ENCODE data around the gene ZSCAN5C.

The ZSCAN5C gene

DNA sequence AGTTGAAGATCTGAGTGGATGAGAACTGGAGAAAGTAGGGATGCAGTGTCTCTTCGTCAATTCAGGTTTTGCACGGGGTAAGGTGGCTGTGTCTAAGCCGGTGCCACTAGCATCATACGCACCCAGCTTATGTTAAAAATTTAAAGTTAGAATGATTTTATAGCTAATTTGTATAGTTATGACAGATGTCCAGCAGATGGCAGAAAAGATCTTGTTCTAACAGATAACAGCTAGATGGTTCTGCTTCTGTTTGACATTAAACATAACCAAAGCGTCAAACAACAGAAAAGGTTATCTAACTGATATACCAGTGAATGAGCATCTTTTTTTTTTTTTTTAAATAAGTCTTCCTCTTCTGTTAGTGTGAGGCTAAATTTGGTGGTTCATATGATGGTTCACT lies 51.7 kb downstream of the ZSCAN5C start:
- DNase-seq (ENCODE audit: extremely low spot score, insufficient read length, low read depth) (peak; percentile 8), FAIRE-seq (peak; percentile 31)

DNA sequence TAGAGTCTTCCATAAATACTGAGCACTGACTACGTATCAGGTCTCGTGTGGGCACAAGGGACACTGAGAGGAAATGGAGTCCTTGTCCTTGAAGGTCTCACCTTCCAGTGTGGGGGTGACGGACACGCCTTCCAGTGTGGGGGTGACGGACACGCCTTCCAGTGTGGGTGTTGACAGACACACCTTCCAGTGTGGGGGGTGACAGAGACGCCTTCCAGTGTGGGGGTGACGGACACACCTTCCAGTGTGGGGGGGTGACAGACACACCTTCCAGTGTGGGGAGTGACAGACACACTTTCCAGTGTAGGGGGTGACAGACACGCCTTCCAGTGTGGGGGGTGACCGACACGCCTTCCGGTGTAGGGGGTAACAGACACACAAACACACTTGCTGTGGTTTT lies 56.2 kb downstream of the ZSCAN5C start:
- FAIRE-seq, result no peak

More for the DNA sequence above, 56.2 kb downstream of the ZSCAN5C start:
- DNase-seq (ENCODE audit: extremely low spot score, insufficient read length, low read depth), result no peak
